Gastroesophageal sphincter (tissue), 3 donors: ENCODE data around the gene RPL35.

Experiments
- CTCF ChIP-seq, 4 experiments: fragments of 200-600 bp in 2 of 4; fragments of 450-650 bp in 2 of 4; sonication (generic) in 1 of 4; IDR thresholded peaks; one replicate each; pipeline ENCODE4 v1.5.1; 2017 to 2019; ENCODE audit warnings: antibody characterized with exemption in 4 of 4, mild to moderate bottlenecking in 2 of 4, moderate library complexity in 2 of 4
- POLR2AphosphoS5 ChIP-seq: sonication (generic); formaldehyde crosslinking; IDR thresholded peaks from one replicate; pipeline ENCODE4 v1.6.1; 2017; ENCODE audit warnings: antibody characterized with exemption

DNA sequence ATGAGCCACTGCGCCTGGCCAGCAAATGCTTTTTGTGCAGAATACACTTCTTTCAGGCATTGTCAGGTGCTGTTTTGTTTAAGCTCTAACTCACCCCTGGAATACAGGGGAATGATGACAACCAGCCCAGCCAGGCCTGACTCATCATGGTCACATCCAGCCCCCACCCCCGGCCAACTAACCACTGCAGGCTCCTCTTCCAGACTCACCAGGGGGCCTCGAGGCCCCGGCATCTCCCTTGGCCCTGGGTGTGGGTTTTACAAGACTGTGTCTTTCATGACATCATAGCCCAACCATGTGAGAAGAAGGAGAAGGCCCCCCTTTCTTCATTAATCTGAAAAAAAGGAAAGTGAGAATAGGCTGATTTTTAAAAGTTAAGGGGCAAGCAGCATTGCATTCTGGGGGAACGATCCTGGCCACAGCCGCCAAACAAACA is 49.3 kb downstream of the RPL35 start:
- TF ChIP-seq CTCF (IDR thresholded peaks at IDR 0.05) (no peak), POLR2AphosphoS5 (no peak)
